ENCODE measurements around the gene POLR2L. TPM values are rescaled to one million over a fixed set of nuclear protein-coding genes. Genes with fewer than 3 reads are reported as not detected.

The POLR2L gene
- total and polyA plus RNA-seq, 2 of the 13 experiments (the other 11 are each of a cell fraction or from before 2014, with no cell fraction given): 104 to 114 TPM

DNA sequence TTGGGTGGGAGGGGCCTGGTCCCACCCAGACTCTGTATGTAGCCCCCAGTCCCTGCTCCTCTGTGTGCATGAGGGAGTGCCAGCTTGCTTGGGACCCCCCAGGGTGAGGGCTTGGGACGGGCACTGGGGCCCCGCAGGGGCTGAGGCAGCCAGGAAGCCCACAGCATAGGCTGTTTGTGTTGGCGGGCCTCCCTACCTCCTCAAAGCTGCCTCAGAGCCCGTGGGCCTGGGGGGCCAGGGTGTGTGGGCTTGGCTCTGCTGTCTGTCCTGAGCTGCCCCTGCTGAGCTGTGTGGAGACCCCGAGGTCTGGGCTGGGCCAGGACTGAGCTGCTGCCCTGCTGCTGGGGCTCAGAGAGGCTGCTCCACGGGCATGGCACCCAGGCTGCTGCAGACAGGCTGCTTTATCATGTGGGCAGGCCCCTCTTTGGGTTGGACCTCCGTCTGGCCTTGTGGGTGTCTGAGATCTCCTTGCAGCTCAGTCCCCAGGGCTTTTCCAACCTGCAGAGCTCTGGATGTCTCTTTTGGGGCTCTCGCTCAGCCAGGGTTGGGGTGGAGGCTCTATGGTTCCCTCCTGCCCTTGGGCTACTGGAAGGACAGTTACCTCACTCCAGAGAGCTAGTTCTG is 3.7 kb upstream of the POLR2L start:
- Histone ChIP-seq H3K9me3 (ENCODE audit: low read length) (no peaks in the 10 kb centered on the region), H3K9ac (ENCODE audit: insufficient read depth, low read depth, low read length) (no peak overlapping the region), H3K27me3 (ENCODE audit: control insufficient read depth in 1 of 2, insufficient read depth in 2 of 2, low read length in 2 of 2) (no peaks in the 10 kb centered on the region), H3K4me2 (ENCODE audit: low read depth, low read length) (peak overlapping the region; percentile 85; the same call in 1 of the 2 replicates), H3K4me3 (replicated peaks in 1 of 3; ENCODE audit: insufficient read depth in 1 of 3, low read depth in 2 of 3, low read length in 3 of 3) (no peak overlapping the region), H2AFZ (ENCODE audit: low read length) (no peak overlapping the region), H4K20me1 (ENCODE audit: insufficient read depth, low read length) (peaks cover 8% of the 10 kb centered on the region; the same call in 1 of the 2 replicates), H3K4me1 (ENCODE audit: insufficient read depth, low read length) (peaks cover 30% of the 10 kb centered on the region), H3K27ac (ENCODE audit: extremely low read length, insufficient read depth, low read length) (no peak overlapping the region), H3K79me2 (ENCODE audit: insufficient read depth, low read length) (peaks cover 15% of the 10 kb centered on the region), H3K36me3 (replicated peaks in 1 of 2; ENCODE audit: control insufficient read depth in 1 of 2, insufficient read depth in 2 of 2, low read length in 2 of 2) (no peaks in the 10 kb centered on the region; a peak in 2 of 5 replicates)
- POLR2A ChIA-PET: interaction anchor here (1.0 to 11.1 kb wide), 2 partner anchors 16 to 27 kb away, joined by 3 to 141 read pairs; partner anchors contain the start of genes CD151, CRACR2B and PNPLA2
- BruUV-seq (replicated peaks): no TSS peak
- no peak for FAIRE-seq
- no peak for ATAC-seq
- CTCF ChIA-PET (ENCODE audit: low intra/inter-chr PET ratio, low total read pairs): no interaction called here
- no CpG with 5 or more reads among the region's 8 CpGs for WGBS (ENCODE audit: low lambda C conversion rate)
- in situ Hi-C loops (cut with HindIII; ENCODE audit: extremely low pct_ligation_motif_present, low pct_unique_long_range_greater_than_20kb): no loop called here
- no peak for DNase-seq (ENCODE audit: low spot score)
- intact Hi-C loops (cut with micrococcal nuclease; ENCODE audit: unreplicated experiment): no loop called here
- TF ChIP-seq, protein P1, sequence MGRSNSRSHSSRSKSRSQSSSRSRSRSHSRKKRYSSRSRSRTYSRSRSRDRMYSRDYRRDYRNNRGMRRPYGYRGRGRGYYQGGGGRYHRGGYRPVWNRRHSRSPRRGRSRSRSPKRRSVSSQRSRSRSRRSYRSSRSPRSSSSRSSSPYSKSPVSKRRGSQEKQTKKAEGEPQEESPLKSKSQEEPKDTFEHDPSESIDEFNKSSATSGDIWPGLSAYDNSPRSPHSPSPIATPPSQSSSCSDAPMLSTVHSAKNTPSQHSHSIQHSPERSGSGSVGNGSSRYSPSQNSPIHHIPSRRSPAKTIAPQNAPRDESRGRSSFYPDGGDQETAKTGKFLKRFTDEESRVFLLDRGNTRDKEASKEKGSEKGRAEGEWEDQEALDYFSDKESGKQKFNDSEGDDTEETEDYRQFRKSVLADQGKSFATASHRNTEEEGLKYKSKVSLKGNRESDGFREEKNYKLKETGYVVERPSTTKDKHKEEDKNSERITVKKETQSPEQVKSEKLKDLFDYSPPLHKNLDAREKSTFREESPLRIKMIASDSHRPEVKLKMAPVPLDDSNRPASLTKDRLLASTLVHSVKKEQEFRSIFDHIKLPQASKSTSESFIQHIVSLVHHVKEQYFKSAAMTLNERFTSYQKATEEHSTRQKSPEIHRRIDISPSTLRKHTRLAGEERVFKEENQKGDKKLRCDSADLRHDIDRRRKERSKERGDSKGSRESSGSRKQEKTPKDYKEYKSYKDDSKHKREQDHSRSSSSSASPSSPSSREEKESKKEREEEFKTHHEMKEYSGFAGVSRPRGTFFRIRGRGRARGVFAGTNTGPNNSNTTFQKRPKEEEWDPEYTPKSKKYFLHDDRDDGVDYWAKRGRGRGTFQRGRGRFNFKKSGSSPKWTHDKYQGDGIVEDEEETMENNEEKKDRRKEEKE (IDR thresholded peaks at IDR 0.05): no peak
- TF ChIP-seq ZNF569 (CRISPR knock-in tag; IDR thresholded peaks at IDR 0.05; ENCODE audit: borderline replicate concordance) (no peak), RARA (CRISPR knock-in tag; IDR thresholded peaks at IDR 0.05) (no peak), ZNF296 (CRISPR knock-in tag; conservative IDR thresholded peaks at IDR 0.05) (no peak), SMAD1 (CRISPR knock-in tag; IDR thresholded peaks at IDR 0.05; ENCODE audit: borderline replicate concordance, low read depth) (no peak), ZNF737 (CRISPR knock-in tag; IDR thresholded peaks at IDR 0.05; ENCODE audit: borderline replicate concordance) (no peak), AGO1 (IDR thresholded peaks at IDR 0.05; ENCODE audit: low read depth, low read length, poor library complexity, severe bottlenecking) (peak; percentile 17)
- TF ChIP-seq, protein P2, sequence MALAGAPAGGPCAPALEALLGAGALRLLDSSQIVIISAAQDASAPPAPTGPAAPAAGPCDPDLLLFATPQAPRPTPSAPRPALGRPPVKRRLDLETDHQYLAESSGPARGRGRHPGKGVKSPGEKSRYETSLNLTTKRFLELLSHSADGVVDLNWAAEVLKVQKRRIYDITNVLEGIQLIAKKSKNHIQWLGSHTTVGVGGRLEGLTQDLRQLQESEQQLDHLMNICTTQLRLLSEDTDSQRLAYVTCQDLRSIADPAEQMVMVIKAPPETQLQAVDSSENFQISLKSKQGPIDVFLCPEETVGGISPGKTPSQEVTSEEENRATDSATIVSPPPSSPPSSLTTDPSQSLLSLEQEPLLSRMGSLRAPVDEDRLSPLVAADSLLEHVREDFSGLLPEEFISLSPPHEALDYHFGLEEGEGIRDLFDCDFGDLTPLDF (CRISPR knock-in tag; IDR thresholded peaks at IDR 0.05): no peak
